HL-60/S4 treated with retinoic acid at 250 ng/mL for 4 days and 3 days (cell line): Measurements from ENCODE around the gene GKN2.
"Not testable (repeated sequence)": the region's sequence is repeated elsewhere in the genome, so short reads cannot be mapped to it uniquely, and the experiment has no call there.

Experiments used
- in situ Hi-C: fragments of 300-500 bp; cut with MboI; formaldehyde crosslinking; loops from 2 replicates; pipeline ENCODE4 v1.7.0; 2022; ENCODE audit warnings: low sequenced_read_pairs

Gene GKN2

GRCh38 chr2:68901199-68901514 lies 51.5 kb downstream of the GKN2 start:
- in situ Hi-C loops = loop anchor here (25.0 kb wide), 1 partner anchor 164 kb away; the partner anchor contains the start of gene ARHGAP25

- in situ Hi-C loops = loop anchor here (25.0 kb wide), 1 partner anchor 163 kb away; the partner anchor contains the start of gene ARHGAP25
These were observed 52.0 kb downstream of the GKN2 start for GRCh38 chr2:68900496-68901198.

GRCh38 chr2:68895981-68896380 lies 56.7 kb downstream of the GKN2 start:
- in situ Hi-C loops = not testable (repeated sequence)
